Brain pericyte (primary cell): ENCODE results near the gene CD8B.

Experiments used
- DNase-seq: peaks from one replicate; pipeline ENCODE4 v3.0.0-alpha.2; 2012; ENCODE audit warnings: low read depth, low spot score

Gene CD8B

DNA sequence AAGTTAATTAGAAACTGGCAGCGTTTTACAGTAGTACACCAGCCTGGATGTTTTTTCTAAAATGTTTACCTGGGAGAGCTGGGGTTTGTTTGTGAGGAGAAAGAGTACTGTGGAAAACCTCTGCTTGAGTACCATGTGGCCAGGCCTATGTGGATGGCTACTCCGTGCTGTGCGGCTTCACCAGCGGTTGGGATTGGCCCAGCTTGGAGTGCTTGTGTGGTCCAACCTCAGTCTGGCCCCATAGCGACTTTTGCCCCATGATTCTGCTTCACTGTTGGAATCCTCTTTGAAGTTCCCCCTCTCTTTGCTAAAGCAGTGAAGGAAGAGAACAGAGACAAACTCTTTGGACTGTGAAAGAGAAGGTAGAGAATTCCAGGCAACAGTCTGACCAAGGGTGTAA, 86.8 kb downstream of the CD8B start:
- no peak for DNase-seq

- no peak for DNase-seq
Measured at GRCh38 chr2:86772611-86773010, 89.1 kb downstream of the CD8B start.

GRCh38 chr2:86770816-86771301, 90.8 kb downstream of the CD8B start:
- no peak for DNase-seq

- DNase-seq = no peak
Measured at GRCh38 chr2:86769838-86770237, 91.8 kb downstream of the CD8B start.

DNA sequence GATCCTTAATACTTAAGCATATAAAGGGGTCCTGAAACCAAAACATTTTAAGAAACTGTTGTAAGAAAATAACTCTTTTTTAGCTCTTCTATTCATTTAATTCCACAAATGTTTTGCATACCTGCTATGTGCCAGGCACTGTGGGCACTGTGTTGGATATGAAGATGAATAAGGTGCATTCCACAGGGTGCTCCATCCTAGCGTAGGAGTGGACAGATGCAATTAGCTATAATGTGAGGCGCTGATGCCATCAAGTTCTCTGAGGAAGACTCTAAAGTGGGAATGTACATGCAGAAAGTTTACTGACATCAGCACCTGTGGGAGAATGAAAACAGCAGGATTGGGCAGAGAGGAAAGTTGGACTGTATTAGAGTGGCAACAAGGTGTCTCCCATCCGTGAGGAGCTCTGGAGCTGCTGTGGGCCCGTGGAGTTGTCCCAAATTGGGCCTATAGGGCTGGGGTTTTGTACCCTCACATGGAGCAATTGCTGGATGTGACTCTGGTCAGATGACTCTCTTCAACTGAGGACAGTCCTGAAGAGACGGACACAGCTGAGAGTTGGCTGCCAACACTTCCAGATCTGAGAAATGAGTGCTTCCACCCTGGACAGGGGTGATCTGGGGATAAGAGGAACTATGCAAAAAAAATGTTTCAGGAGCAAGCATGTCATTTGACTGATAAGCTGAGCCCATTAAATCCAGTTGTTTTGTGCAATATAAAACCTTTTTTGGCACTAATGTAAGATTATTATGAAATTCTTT, 93.3 kb downstream of the CD8B start:
- DNase-seq = no peak
